HL-60 (cell line): Measurements from ENCODE around the gene FCHO2.
A peak's percentile ranks its signal among the peaks of the same experiment; 100 is the strongest.

Source experiments
- DNase-seq, 2 experiments: peaks; one replicate each; pipeline ENCODE4 v3.0.0-alpha.2; 2010 to 2020; ENCODE audit warnings: low read depth in 1 of 2, low spot score in 1 of 2
- H3K27ac ChIP-seq: fragments of 250-450 bp; sonication (Bioruptor Pico); replicated peaks from 2 replicates; pipeline ENCODE4 v1.5.1; 2020; ENCODE audit warnings: mild to moderate bottlenecking, moderate library complexity
- H3K27me3 ChIP-seq: fragments of 250-450 bp; sonication (Bioruptor Pico); 2 replicates; pipeline ENCODE4 v1.5.1; 2021; ENCODE audit warnings: mild to moderate bottlenecking, moderate library complexity; ENCODE audit not compliant: insufficient read depth, poor library complexity, severe bottlenecking
- H3K4me3 ChIP-seq: replicated peaks from 2 replicates; pipeline ENCODE4 v1.5.1; 2011; ENCODE audit warnings: mild to moderate bottlenecking, control low read depth, low read length; ENCODE audit not compliant: insufficient read depth
- GABPA ChIP-seq: IDR thresholded peaks from 2 replicates; pipeline ENCODE4 v1.6.1; 2012; ENCODE audit warnings: low read depth
- POLR2AphosphoS5 ChIP-seq: IDR thresholded peaks from 2 replicates; pipeline ENCODE4 v1.6.1; 2012; ENCODE audit warnings: low read depth
- SPI1 ChIP-seq: IDR thresholded peaks from 2 replicates; pipeline ENCODE4 v1.6.1; 2012; ENCODE audit warnings: low read depth, mild to moderate bottlenecking, borderline replicate concordance
- TF ChIP-seq, protein P1 (sequence below): IDR thresholded peaks from one replicate; pipeline ENCODE4 v1.5.1; 2011; ENCODE audit warnings: low read length, control low read depth, inconsistent platforms; ENCODE audit not compliant: insufficient read depth
- TF ChIP-seq, protein P2 (sequence below): IDR thresholded peaks from 2 replicates; pipeline ENCODE4 v1.6.1; 2012; ENCODE audit warnings: low read depth; ENCODE audit not compliant: insufficient replicate concordance

Gene FCHO2

DNA sequence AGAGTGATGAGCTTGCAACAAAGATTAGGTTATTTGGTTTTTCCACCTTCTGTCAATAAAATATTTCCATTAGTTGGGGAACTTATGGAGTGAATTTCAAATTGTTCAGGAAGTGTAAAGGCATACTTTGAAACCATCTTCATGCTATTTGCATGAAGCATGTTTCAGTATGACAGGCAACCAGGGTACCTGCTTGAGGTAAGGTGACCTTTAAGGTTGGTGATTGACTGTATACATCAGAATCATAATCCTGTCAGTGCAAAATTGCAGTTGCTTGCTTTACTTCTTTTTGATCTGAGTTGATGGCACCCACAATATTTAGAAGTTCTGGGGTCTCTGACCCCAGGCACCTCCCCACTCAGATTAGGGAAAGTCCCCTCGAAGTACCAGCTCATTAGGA lies 138.6 kb downstream of the FCHO2 start:
- no peak for DNase-seq
- H3K27ac ChIP-seq = no peak overlapping the region
- TF ChIP-seq, protein P1, sequence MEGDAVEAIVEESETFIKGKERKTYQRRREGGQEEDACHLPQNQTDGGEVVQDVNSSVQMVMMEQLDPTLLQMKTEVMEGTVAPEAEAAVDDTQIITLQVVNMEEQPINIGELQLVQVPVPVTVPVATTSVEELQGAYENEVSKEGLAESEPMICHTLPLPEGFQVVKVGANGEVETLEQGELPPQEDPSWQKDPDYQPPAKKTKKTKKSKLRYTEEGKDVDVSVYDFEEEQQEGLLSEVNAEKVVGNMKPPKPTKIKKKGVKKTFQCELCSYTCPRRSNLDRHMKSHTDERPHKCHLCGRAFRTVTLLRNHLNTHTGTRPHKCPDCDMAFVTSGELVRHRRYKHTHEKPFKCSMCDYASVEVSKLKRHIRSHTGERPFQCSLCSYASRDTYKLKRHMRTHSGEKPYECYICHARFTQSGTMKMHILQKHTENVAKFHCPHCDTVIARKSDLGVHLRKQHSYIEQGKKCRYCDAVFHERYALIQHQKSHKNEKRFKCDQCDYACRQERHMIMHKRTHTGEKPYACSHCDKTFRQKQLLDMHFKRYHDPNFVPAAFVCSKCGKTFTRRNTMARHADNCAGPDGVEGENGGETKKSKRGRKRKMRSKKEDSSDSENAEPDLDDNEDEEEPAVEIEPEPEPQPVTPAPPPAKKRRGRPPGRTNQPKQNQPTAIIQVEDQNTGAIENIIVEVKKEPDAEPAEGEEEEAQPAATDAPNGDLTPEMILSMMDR = no peak
- no peaks in the 10 kb centered on the region for H3K27me3 ChIP-seq
- H3K4me3 ChIP-seq = no peak overlapping the region

DNA sequence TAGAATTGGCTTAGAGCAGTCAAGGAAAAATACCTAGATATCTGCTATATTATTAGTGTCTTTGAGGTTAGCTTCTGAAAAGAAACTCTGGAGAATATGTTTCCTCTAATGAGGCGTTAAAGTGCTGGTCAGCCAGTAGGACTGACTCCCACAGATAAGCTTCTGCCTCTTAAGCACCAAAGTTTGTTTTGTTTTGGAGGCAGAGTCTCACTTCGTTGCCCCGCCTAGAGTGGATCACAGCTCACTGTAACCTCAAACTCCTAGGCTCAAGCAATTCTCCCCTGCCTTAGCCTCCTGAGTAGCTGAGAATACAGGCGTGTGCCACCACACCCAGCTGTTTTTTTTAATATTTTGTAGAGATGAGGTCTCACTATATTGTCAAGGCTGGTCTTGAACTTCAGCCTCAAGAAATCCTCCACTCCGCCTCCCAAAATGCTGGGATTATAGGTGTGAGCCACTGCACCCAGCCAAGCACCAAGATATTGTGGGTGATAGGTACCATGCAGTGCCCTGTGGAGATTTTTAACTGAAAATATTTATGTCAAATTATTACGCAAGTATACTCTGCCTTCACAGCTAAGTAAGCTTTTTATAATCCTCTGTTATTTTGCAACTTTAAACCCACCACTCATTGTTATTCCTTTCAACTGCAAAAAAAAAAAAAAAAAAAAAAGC lies 139.9 kb downstream of the FCHO2 start:
- no peak for TF ChIP-seq GABPA
- TF ChIP-seq, protein P2, sequence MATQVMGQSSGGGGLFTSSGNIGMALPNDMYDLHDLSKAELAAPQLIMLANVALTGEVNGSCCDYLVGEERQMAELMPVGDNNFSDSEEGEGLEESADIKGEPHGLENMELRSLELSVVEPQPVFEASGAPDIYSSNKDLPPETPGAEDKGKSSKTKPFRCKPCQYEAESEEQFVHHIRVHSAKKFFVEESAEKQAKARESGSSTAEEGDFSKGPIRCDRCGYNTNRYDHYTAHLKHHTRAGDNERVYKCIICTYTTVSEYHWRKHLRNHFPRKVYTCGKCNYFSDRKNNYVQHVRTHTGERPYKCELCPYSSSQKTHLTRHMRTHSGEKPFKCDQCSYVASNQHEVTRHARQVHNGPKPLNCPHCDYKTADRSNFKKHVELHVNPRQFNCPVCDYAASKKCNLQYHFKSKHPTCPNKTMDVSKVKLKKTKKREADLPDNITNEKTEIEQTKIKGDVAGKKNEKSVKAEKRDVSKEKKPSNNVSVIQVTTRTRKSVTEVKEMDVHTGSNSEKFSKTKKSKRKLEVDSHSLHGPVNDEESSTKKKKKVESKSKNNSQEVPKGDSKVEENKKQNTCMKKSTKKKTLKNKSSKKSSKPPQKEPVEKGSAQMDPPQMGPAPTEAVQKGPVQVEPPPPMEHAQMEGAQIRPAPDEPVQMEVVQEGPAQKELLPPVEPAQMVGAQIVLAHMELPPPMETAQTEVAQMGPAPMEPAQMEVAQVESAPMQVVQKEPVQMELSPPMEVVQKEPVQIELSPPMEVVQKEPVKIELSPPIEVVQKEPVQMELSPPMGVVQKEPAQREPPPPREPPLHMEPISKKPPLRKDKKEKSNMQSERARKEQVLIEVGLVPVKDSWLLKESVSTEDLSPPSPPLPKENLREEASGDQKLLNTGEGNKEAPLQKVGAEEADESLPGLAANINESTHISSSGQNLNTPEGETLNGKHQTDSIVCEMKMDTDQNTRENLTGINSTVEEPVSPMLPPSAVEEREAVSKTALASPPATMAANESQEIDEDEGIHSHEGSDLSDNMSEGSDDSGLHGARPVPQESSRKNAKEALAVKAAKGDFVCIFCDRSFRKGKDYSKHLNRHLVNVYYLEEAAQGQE = no peak
- TF ChIP-seq, protein P1 = no peak
- no peak for TF ChIP-seq POLR2AphosphoS5
- H3K4me3 ChIP-seq = no peak overlapping the region
- H3K27ac ChIP-seq = no peak overlapping the region
- H3K27me3 ChIP-seq = no peaks in the 10 kb centered on the region
- DNase-seq = no peak

DNA sequence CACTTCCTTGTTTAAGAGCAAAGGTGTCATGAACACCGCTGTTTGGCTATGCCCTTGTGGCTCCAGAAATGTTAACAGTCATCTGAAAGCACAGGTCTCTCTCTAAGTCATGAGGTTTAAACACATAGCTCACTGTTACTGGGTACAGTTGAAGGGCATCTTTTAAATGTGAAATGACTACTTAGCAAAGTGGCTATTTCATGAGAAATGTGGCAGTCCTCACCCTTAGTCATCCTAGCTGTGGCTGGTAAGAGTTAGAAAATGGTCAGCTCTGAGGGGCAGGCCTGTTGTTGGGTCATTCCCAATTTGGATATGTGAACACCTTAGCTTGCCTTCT lies 140.4 kb downstream of the FCHO2 start:
- no peak for DNase-seq
- TF ChIP-seq, protein P2 = no peak
- TF ChIP-seq SPI1 = peak; percentile 27; the same call in 1 of the 2 replicates
- no peak overlapping the region for H3K4me3 ChIP-seq
- no peak overlapping the region for H3K27ac ChIP-seq
- H3K27me3 ChIP-seq = no peaks in the 10 kb centered on the region

DNA sequence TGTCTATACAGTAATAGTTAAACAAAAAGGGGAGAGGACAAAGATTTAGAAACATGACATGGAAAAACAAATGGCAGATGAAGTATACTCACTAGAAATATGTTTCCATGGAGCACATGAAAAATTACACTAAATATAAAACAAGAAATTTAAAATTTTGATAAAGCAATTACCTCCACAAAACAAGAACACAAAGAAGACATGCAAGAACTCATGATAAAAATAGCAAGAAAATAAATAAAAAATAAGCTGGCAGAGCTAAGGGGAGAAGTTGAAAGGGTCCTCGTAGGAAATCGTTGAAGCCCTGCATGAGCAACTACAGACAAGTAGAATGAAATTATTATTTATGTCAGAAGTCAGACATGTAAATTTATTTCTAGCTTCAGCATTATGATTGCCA lies 141.9 kb downstream of the FCHO2 start:
- no peak overlapping the region for H3K4me3 ChIP-seq
- no peak for DNase-seq
- no peaks in the 10 kb centered on the region for H3K27me3 ChIP-seq
- TF ChIP-seq, protein P2 = no peak
- TF ChIP-seq SPI1 (no peak), GABPA (no peak), POLR2AphosphoS5 (no peak)
- TF ChIP-seq, protein P1 = no peak
- no peak overlapping the region for H3K27ac ChIP-seq
